ENCODE results near the gene NTN1.
"Not testable (repeated sequence)": the region's sequence is repeated elsewhere in the genome, so short reads cannot be mapped to it uniquely, and the experiment has no call there.

NTN1 gene

GRCh38 chr17:9249245-9249953 lies 228.1 kb downstream of the NTN1 start:
- no peak for DNase-seq (ENCODE audit: low read depth)

DNA sequence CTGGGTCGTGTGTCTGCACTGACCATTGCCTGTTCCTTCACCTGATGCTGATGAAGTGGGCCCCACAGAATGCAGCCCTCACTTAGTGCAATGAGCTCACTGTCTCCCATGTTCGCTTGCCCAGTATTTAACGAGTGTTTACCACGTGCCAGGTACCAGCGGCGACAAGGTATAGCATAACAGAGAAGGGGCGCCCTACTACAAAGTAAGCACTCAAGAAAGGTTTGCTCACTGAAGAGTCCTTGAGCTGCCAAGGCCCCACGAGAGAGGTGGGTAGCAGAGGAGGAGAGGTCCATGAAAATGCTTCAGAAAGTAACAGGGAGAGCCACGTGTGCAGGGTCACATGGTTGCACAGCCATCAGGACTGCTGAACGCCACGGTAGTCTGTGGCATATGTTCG lies 230.0 kb downstream of the NTN1 start:
- DNase-seq (ENCODE audit: low read depth) = no peak

GRCh38 chr17:9253308-9253707 lies 232.0 kb downstream of the NTN1 start:
- DNase-seq (ENCODE audit: low read depth) = no peak

DNA sequence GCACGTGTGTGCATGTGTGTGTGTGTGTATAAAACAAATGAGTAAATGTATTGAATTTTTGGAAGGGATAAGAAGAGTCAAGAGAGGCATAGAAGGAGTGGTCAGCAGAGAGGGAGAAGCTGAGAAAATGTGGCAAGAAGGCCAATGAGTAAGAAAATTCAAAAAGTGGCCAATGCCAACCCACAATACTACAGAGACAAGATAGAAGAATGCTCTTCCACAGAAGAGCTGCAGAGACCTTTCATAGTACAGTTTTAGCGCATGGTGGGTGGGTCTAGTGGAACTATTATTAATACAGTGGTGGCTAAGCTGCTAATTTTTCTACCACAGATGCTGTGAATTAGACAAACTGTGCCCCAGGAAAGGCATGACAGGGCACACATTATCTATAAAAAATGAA lies 233.5 kb downstream of the NTN1 start:
- no peak for DNase-seq (ENCODE audit: low read depth)

GRCh38 chr17:9255833-9256232 lies 234.5 kb downstream of the NTN1 start:
- DNase-seq (ENCODE audit: low read depth) = no peak

- DNase-seq (ENCODE audit: low read depth) = no peak
Observed at GRCh38 chr17:9256361-9256750, 235.0 kb downstream of the NTN1 start.

DNA sequence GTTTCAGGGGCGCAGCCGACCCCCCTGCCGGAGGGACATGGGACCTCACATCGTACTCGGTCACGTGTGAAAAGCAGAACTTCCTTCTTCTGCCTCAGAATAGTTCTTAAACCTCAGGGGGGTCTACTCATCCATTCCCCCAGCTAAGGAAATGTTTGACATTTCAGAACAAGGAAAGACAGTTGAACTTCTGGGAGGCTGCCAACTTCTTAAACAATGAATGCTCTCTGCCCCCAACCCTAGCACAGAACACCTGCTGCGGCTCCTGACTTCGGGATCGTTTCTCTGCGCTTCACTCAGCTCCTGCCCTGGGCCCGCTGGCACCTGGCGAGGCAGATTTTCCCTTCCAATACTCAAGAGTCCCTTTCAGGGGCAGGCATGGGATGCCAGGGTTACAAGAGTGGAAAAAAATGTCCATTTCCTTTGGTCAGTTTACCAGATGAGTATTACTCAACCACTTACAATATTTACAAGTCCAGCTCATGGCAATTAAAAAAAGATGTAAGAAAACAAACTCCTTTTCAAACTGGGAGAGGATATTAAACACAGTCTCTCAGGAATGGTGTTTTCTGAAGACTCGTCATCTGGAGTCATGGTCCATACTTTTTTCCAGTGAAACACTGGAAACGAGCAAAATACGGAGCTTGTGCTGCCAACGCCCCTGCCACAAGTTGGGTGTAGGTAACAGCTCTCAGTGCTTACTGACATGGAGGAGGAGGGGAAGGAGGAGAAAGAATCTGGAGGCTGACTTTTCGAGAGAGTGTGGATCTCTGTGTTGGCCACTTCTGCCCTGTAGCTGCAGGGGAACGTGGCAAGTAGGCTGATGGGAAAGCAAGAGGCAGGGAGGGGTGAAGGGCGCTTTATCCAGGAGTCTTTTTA lies 235.7 kb downstream of the NTN1 start:
- DNase-seq (ENCODE audit: low read depth) = peak; percentile 54

DNA sequence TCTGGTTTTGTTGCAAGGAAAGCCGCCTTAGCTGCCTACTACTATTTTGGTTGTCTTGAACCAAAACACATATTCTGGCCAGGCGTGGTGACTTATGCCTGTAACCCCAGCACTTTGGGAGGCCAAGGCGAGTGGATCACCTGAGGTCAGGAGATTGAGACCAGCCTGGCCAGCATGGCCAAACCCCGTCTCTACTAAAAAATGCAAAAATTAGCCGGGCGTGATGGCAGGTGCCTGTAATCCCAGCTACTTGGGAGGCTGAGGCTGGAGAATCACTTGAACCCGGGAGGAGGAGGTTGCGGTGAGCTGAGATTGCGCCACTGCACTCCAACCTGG lies 236.3 kb downstream of the NTN1 start:
- not testable (repeated sequence) for DNase-seq (ENCODE audit: low read depth)

DNA sequence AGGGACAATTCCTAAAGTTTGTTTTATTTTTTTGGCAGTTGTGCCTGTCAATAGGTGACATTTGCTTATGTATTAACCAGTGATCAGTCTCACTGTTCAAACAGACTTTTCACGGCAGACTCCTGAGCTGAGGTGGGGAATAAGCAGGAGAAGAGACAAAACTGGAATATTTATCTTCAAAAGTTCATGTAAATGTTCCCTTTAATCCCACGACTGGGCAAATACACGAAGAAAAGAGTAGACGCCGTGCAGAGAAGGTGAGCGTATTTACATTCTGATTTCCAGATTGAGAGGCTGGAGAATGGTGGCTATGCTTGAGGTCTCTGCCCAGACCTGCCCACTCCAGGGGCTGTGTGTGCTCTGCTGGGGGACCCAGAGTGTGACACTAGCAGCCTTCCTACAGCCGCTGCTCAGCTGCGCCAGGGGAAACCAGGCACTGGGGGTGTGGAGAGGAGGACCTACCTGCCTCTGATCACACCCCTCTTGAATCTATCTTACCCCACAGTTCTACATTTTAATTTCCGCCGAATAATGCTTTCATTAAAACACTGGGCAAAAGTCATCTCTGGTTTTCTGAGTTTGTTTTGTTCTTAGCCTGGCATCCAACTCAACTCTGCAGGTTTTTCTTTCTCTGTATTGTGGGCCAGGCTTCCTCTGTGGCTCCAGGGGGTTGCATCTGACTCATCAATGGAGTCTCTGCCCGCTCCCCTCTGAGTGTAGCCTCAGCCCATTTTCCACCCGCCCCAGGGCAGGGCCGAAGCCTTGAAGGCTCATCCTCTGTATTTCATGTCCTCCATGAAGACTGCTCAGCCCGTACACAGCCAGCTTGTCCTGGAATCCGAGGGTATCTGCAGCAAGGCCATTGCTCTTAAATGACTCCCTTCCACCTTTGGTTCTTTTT lies 237.1 kb downstream of the NTN1 start:
- DNase-seq (ENCODE audit: low read depth) = no peak

DNA sequence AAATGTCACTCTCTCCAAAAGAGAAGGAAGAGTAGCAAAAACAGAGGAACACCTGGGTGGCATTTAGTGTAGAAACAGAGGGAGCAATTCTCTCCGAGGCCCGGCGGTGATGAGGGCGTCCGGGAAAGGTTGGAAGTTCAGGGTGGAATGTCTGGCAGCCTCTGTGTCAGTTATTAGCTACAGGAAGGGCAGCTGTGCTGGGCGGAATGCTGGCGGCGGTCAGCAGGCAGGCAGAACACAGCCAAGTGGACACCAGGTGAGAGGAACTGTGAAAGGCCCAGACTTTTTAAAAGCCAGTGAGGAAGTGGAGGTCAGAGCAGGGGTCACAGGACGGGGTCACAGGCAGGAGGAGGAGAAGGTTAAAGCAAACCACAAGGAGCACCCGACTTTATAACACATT lies 238.1 kb downstream of the NTN1 start:
- DNase-seq (ENCODE audit: low read depth) = no peak

DNA sequence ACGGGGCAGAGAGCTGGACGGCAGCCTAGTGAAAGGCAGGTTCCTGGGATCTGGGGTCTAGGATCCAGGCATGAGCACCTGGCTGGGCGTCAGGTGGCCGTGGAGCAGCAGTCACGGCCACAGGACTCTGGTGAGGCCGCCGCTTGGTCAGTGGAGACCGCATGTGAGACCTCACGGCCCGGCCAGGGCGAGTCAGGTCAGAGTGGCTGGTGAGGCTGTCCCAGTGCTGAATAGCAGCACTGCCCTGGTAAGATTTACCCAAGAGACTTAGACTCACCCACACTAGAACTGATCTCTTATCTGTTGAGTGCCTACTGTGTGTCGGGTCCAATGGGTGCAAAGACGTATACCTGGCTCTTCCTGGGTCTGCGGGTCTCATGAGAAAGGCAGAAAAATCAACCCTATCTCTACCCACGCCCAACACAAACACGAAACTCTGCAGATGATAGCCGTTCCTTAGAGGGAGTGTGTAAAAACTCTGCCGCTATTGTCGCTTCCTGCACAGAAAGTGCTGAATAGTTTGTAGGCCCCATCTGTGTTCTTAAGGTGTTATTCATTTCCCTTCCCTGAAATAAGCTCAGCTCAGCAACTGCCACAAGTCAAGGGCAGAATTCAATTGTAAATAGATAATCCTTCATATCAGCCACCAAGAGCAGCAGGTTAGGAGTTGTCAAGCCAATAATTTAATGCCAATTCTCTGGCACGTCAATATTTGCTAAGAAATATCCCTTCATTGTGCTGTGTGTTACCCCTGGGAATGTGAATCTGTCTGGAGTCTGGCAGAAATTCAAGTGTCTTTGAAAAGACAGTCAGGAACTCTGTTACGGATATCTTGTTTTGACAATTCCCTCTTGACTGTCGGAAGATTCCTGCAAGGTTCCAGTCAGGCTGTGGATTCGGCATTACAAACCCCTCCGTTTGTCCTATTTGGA lies 240.0 kb downstream of the NTN1 start:
- no peak for DNase-seq (ENCODE audit: low read depth)

GRCh38 chr17:9266031-9266680 lies 244.8 kb downstream of the NTN1 start:
- DNase-seq (ENCODE audit: low read depth) = no peak

DNA sequence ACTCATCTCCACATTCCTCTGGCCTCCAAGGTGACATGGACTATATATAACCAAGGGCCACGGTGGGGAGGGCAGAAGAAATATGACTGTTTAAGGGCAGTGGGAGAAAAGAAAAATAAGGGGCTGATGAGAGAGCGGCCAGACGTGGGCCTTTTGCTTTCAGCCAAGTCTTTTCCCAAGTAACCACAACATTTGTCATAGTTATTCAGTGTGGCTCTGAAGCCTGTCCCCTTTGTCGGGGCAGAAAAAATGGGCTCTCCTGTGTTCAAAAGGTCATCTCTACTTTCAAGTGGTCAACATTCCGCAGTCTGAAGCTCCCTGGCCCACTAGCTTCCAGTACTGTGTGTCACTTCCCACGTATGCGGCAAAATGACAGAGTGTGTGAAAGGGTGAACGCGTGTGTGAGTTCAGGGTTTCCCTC lies 245.4 kb downstream of the NTN1 start:
- no peak for DNase-seq (ENCODE audit: low read depth)

DNA sequence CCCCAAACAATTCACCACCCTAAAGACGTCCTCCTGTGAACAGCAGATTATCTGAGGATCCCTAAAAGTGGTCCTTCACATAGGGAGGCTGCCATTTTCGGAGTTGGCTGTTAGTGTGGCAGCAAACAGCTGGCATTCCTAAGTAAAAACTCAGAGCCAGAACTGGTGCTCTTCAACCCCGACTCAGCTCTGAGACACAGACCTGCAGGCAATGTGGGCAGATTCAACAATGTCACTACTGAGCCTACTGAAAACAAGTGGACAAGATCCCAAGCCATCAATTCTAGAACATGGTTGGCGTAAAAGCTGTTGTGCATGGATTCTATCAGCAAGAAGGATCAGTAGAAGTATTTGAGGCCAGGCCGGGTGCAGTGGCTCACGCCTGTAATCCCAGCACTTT lies 247.2 kb downstream of the NTN1 start:
- no peak for DNase-seq (ENCODE audit: low read depth)

DNA sequence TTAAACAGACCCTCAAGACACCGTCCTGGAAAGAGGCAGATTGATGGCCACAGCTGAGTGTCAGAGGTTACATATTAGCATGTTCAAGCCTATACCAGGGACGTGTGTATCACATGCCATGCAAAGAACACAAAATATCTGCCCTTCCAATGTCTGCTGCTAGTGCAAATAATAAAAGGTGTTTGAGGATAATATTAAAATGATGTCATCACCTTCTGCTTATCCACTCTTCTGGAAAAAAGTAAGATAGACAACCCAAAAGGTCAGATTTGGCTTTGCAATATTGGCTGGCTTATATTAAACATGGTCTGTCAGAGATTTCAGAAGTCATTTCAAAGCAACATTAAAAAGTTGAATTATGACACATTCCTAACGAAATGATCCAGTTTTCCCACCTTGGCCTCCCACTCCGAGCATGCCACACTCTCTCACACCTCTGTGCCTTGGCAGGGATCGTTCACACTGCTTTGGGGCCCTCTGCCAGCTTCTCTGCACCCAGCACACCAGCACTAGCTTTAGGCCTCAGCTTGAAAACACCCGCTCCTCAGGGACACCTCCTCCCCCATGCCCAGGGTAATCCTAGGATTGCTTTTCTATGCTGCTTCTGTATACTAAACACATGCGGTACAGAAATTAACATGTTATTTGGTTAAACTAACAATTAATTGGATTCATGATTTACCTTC lies 248.2 kb downstream of the NTN1 start:
- DNase-seq (ENCODE audit: low read depth) = no peak

GRCh38 chr17:9270921-9271320 lies 249.6 kb downstream of the NTN1 start:
- DNase-seq (ENCODE audit: low read depth) = no peak

DNA sequence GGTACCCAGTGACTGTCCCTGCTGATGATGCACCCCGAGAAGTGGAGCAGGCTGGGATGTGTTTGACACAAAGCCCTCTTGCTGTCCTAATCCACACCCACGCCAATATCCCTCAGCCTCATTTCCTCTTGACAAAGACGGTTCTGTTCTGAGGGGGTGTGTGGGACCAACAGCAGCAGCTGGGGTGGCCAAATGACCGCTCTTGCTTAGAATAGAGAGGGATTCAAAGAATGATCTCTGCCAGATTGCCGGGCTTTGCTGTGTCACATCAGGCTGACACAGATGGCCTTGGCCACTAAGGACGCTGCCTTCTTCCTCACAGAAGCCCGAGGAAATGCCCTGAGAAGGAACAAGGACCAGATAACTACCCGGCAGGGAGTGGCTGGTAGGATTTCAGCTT lies 250.7 kb downstream of the NTN1 start:
- no peak for DNase-seq (ENCODE audit: low read depth)

GRCh38 chr17:9272501-9273200 lies 251.3 kb downstream of the NTN1 start:
- no peak for DNase-seq (ENCODE audit: low read depth)

All from GM04503 (cell line).